ENCODE measurements around the gene HIRIP3. TPM values are rescaled to one million over a fixed set of nuclear protein-coding genes. Genes with fewer than 3 reads are reported as not detected.

HIRIP3 gene
- total and polyA plus RNA-seq, 2 donors (not counting 3 experiments of a cell fraction or from before 2014, with no cell fraction given): 6.7 to 8.6 TPM

GRCh38 chr16:29950806-29951461 lies 44.5 kb downstream of the HIRIP3 start:
- no TSS peak for BruUV-seq (replicated peaks)
- H3K4me2 ChIP-seq (ENCODE audit: insufficient read depth, low read length): no peak overlapping the region
- DNase-seq (ENCODE audit: low read depth, low spot score): no peak
- H3K27ac ChIP-seq (ENCODE audit: insufficient read depth, low read depth, low read length): no peak overlapping the region
- H3K4me3 ChIP-seq (replicated peaks in 1 of 3; ENCODE audit: insufficient read depth in 1 of 3, low read depth in 1 of 3, low read length in 3 of 3): no peak overlapping the region
- no peaks in the 10 kb centered on the region for H3K36me3 ChIP-seq (ENCODE audit: control insufficient read depth in 2 of 2, extremely low read depth in 1 of 2, insufficient read depth in 2 of 2, low read length in 2 of 2)
- no peaks in the 10 kb centered on the region for H3K27me3 ChIP-seq (ENCODE audit: control insufficient read depth in 2 of 2, insufficient read depth in 2 of 2, low read length in 2 of 2)
- POLR2A ChIA-PET: no interaction called here
- no peaks in the 10 kb centered on the region for H3K9me3 ChIP-seq (replicated peaks; ENCODE audit: control insufficient read depth, insufficient read depth, low read length)
- intact Hi-C loops (cut with micrococcal nuclease) (no loop called here), dilution Hi-C loops (cut with MboI; ENCODE audit: extremely low pct_ligation_motif_present, low sequenced_read_pairs) (no loop called here)
- no peaks in the 10 kb centered on the region for H3K9me1 ChIP-seq (replicated peaks; ENCODE audit: control insufficient read depth, extremely low read depth, insufficient read depth, low read length)
- CTCF ChIA-PET: interaction anchor here (1.0 to 1.7 kb wide), 3 partner anchors 8 to 103 kb away, joined by 3 to 8 read pairs (median 5); partner anchors contain the start of gene TMEM219
- no peaks in the 10 kb centered on the region for H3K4me1 ChIP-seq (ENCODE audit: control insufficient read depth, extremely low read depth, insufficient read depth, low read length)
- no peak overlapping the region for H2AFZ ChIP-seq (ENCODE audit: low read depth, low read length)
- no peak for TF ChIP-seq CTCF (IDR thresholded peaks at IDR 0.05; ENCODE audit: extremely low read depth in 1 of 2, insufficient read depth in 1 of 2, low read depth in 1 of 2, low read length in 2 of 2)
- TF ChIP-seq FOS (IDR thresholded peaks at IDR 0.05; ENCODE audit: borderline replicate concordance, insufficient read depth, low read length): no peak
- no peak for TF ChIP-seq MYC (IDR thresholded peaks at IDR 0.05; ENCODE audit: low read depth, low read length)
- TF ChIP-seq MAX (IDR thresholded peaks at IDR 0.05; ENCODE audit: insufficient read depth, insufficient read length): no peak
- TF ChIP-seq EZH2 (IDR thresholded peaks at IDR 0.05; ENCODE audit: borderline replicate concordance, low read depth, low read length, severe bottlenecking): no peak
- TF ChIP-seq POLR2A (IDR thresholded peaks at IDR 0.05; ENCODE audit: low read depth, low read length): no peak
- TF ChIP-seq JUN (IDR thresholded peaks at IDR 0.05; ENCODE audit: borderline replicate concordance, insufficient read depth, insufficient read length, low read depth): no peak
- no peak for TF ChIP-seq POLR2AphosphoS5 (IDR thresholded peaks at IDR 0.05; ENCODE audit: insufficient read depth, low read depth, low read length)
- no peak for TF ChIP-seq GATA2 (IDR thresholded peaks at IDR 0.05; ENCODE audit: insufficient read depth, insufficient read length, low read depth, low read length)
- no peaks in the 10 kb centered on the region for H4K20me1 ChIP-seq (replicated peaks; ENCODE audit: control insufficient read depth, extremely low read depth, insufficient read depth, low read length)
- no peak for FAIRE-seq
- no peaks in the 10 kb centered on the region for H3K79me2 ChIP-seq (ENCODE audit: control insufficient read depth, insufficient read depth, low read length)
- H3K9ac ChIP-seq (replicated peaks; ENCODE audit: extremely low read depth, insufficient read depth, low read length): no peak overlapping the region
